ENCODE results near the gene UBE3C. TPM values are rescaled to one million over a fixed set of nuclear protein-coding genes. Genes with fewer than 3 reads are reported as not detected.
A peak's percentile ranks its signal among the peaks of the same experiment; 100 is the strongest.

UBE3C gene
- total and polyA plus RNA-seq, 2 of the 13 experiments (the other 11 are each of a cell fraction or from before 2014, with no cell fraction given): 27.0 to 48.2 TPM

- TF ChIP-seq DMTF1 (CRISPR knock-in tag; IDR thresholded peaks at IDR 0.05) (no peak), ZMYM4 (CRISPR knock-in tag; IDR thresholded peaks at IDR 0.05) (0 out of 2 replicates have a peak, but pooled peaks have one; percentile 22), RCOR2 (CRISPR knock-in tag; IDR thresholded peaks at IDR 0.05) (peak; percentile 19; the same call in 1 of the 2 replicates), TEF (CRISPR knock-in tag; IDR thresholded peaks at IDR 0.05) (peak; percentile 67; the same call in 1 of the 2 replicates), ZNF629 (CRISPR knock-in tag; conservative IDR thresholded peaks at IDR 0.05) (no peak), MIER3 (CRISPR knock-in tag; IDR thresholded peaks at IDR 0.05; ENCODE audit: borderline replicate concordance) (no peak), SP1 (IDR thresholded peaks at IDR 0.05) (no peak), SP1 (CRISPR knock-in tag; IDR thresholded peaks at IDR 0.05) (no peak), ZSCAN12 (CRISPR knock-in tag; IDR thresholded peaks at IDR 0.05) (no peak), ZNF784 (CRISPR knock-in tag; IDR thresholded peaks at IDR 0.05; ENCODE audit: borderline replicate concordance) (no peak), ETV6 (CRISPR knock-in tag; conservative IDR thresholded peaks at IDR 0.05) (no peak), ZNF331 (CRISPR knock-in tag; IDR thresholded peaks at IDR 0.05) (peak; percentile 21; the same call in 1 of the 2 replicates), RNF2 (conservative IDR thresholded peaks at IDR 0.05; ENCODE audit: low read depth) (no peak), ZNF205 (CRISPR knock-in tag; IDR thresholded peaks at IDR 0.05) (no peak), ZNF276 (CRISPR knock-in tag; IDR thresholded peaks at IDR 0.05; ENCODE audit: low read depth) (no peak), HNRNPL (IDR thresholded peaks at IDR 0.05; ENCODE audit: low read depth, low read length) (no peak), SNAPC5 (CRISPR knock-in tag; IDR thresholded peaks at IDR 0.05; ENCODE audit: borderline replicate concordance) (no peak), KAT7 (CRISPR knock-in tag; IDR thresholded peaks at IDR 0.05; ENCODE audit: borderline replicate concordance) (no peak), THAP7 (CRISPR knock-in tag; IDR thresholded peaks at IDR 0.05) (no peak), ZBTB33 (CRISPR knock-in tag; IDR thresholded peaks at IDR 0.05) (no peak), ELF3 (CRISPR knock-in tag; IDR thresholded peaks at IDR 0.05) (peak; percentile 20; the same call in 1 of the 2 replicates)
Measured at GRCh38 chr7:157297185-157297584, 158.5 kb downstream of the UBE3C start (continued).

Measured in HepG2 (cell line).